ENCODE data around the gene CERS6.

Gene CERS6

GRCh38 chr2:168702579-168702978, 246.5 kb downstream of the CERS6 start:
- no peak for DNase-seq (ENCODE audit: low read depth)

- no peak for DNase-seq (ENCODE audit: low read depth)
These were observed 247.9 kb downstream of the CERS6 start for GRCh38 chr2:168703926-168704325.

DNA sequence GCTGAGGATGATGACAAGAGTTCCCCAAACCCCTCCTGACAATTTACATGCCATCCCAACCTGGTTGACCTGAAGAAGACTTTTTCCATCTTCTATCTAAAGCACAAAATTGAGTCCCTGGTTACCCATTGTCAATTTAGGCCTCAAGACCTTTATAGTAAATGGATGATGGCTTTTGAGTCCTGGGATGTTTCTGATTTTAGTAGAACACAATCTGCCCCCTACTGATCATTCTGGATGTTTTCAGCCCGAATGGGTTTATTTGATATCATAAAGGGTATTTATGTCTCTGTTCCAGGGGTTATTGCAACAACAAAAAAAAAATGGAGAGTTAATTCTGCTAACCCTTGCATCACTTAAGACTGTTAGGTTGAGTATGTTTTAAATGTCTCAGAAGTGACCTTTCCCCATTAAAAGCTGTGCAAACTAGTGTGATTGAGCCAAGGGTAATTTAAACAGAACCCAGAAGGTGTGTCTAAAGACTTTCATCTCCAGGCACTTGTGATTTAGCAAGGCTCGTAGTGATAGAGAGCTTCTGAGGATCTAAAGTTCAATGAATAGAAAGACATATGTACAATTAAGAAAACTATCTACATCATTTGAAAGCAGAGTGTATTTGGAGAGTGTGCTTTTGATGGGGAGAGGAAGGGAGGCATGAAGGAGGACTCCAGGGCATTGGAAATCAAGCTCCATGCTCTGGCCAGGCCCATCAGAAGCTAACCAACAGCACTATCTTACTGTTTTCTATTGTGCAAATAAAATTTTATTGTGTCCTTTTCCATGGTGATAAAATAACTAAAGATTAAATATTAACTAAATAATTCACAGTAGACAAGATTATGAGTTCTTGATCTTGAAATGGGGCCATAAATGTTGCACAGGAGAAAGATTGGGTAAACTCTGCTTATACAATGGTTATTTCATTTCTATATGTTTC, 249.7 kb downstream of the CERS6 start:
- no peak for DNase-seq (ENCODE audit: low read depth)

DNA sequence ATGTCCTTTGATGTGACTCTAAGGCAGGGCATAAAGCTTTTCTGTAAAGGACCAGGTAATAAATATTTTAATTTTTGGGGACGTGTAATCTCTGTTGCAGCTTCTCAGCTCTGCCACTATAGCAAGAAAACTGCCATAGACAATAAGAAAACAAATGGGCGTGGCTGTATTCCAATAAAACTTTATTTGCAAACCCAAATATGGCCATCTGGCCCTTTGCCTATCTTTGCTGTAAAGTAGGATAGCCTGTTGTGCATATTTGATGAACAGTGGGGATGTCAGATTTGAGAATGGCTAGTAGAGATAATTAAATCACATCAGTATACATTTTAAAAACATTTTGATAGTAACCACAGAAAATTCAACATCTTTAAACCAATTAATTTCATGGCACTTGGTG, 250.7 kb downstream of the CERS6 start:
- DNase-seq (ENCODE audit: low read depth), result no peak

- no peak for DNase-seq (ENCODE audit: low read depth)
These were observed 252.0 kb downstream of the CERS6 start for GRCh38 chr2:168708080-168708479.

- no peak for DNase-seq (ENCODE audit: low read depth)
These were observed 254.8 kb downstream of the CERS6 start for GRCh38 chr2:168710754-168711467.

DNA sequence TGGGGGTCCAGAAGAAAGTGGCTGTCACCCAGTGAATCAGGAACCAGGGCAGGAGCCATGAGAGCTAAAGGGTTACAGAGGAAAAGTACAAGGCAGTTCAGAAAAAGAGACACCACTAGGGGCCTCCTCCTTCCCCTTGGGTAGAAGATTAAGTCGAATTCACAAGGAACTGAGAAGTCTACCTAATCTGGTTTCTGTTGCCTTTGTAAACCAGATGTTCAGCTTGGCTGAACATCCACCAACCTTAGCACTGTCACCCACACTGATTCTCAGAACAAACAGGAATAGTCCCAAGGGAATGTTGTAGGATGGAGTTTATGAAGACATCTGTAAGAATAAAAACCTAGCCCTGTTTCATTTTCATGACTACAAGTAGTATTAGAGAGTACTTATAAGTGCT, 256.0 kb downstream of the CERS6 start:
- DNase-seq (ENCODE audit: low read depth), result no peak

- DNase-seq (ENCODE audit: low read depth), result no peak
These were observed 257.3 kb downstream of the CERS6 start for GRCh38 chr2:168713325-168713724.

DNA sequence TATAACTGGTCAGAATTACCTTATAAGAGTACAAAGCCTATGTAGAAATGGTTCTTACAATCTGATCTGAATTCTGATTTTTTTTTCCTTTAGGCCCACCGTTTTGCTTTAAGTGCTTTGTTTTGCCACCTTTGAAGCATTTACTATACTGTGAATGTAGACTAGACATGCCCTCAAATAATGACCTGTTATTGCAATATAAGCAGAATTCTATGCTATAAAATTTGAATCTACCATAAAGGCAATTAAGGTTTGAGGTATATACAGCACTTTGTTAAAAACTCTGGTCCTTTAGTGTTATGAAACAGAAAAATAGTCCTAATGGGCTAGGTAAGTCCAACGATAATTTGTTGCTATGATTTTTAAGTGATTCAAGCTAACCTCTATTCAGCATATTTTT, 259.8 kb downstream of the CERS6 start:
- DNase-seq (ENCODE audit: low read depth), result no peak

DNA sequence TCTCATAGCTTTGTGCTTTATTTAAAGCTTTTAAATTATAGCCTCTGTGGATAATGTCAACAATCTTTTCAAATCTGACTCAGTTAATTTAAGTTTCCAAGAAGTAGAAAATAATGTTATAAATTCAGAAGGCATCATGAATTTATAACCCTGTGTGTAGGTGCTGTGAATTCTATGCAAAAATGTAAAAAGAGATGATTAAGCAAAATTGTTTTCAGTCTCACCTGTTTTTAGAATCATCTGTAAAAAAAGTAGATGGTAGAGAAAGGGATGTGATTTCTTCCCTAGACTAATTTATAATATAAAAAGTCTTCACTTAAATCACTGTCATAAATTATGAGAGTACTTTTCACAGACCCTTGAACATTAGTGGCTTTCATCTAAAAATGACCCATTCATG, 260.8 kb downstream of the CERS6 start:
- DNase-seq (ENCODE audit: low read depth), result no peak

DNA sequence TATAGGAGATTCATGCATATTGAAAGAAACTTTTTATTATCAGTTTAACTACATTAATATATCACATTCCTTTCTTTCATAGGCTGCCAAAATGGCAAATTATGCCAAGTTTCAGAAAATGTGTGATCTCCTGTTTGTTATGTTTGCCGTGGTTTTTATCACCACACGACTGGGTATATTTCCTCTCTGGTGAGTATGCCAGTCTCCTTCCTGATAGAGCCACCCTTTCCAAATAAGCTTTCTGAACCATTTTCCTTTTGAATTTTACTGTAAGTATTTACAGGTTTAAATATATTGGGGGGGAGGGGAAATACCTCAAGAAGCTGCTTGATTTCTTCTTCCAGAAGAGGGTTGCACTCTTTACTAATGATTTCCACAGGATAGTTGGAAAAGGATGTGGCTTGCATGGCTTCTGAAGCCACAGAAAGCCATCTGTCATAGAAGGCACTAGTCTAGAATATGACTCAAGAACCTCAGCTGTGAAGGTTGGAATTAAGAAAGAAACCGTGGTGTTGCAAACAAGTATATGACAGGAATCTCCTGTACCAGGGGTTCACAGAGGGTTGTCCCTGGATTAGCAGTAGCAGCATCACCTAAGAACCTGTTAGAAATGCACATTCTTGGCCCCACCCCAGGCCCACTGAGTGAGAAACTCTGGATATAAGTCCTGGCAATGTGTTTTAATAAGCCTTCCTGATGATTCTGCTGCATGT, 261.9 kb downstream of the CERS6 start:
- DNase-seq (ENCODE audit: low read depth), result no peak

DNA sequence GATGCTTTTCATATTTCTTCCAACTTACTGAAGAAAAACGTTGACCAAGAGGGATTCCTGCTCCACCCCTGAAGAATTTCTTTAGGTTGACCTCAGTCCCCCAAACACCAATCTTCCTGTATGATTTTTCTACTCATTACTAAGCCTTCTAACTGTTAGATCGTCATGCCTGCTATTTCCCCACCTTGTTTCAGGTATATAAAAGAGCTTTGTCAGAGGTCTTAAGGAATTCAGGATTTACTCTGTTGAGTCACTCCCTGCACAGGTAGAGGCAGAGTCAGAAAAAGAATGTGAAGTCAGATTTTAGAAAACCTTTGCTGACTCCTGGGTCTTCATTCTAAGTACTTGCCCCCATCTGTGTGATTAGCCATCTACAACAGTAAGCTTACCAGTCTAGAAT, 262.6 kb downstream of the CERS6 start:
- no peak for DNase-seq (ENCODE audit: low read depth)

- DNase-seq (ENCODE audit: low read depth), result no peak
These were observed 263.4 kb downstream of the CERS6 start for GRCh38 chr2:168719446-168719845.

- no peak for DNase-seq (ENCODE audit: low read depth)
These were observed 266.5 kb downstream of the CERS6 start for GRCh38 chr2:168722592-168722991.

- DNase-seq (ENCODE audit: low read depth), result no peak
These were observed 267.3 kb downstream of the CERS6 start for GRCh38 chr2:168723275-168723899.

DNA sequence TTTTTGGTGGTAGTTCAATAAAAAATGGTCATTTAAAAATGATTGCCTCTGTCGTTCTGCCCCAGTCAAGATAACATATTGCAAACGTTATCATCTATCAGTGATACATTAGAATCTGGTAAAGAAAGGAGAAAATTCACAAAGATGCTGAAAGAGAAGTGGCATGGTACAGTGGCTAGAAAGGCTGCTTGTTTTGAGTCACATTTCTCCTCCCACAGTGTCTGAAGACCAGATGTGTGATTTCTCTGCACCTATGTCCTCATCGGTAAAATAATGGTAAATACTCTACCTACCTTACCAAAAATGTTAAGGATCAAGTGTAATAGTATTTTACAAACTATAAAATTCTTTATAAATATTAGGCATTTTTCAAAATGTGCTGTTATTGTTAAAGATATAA, 270.3 kb downstream of the CERS6 start:
- DNase-seq (ENCODE audit: low read depth), result no peak

DNA sequence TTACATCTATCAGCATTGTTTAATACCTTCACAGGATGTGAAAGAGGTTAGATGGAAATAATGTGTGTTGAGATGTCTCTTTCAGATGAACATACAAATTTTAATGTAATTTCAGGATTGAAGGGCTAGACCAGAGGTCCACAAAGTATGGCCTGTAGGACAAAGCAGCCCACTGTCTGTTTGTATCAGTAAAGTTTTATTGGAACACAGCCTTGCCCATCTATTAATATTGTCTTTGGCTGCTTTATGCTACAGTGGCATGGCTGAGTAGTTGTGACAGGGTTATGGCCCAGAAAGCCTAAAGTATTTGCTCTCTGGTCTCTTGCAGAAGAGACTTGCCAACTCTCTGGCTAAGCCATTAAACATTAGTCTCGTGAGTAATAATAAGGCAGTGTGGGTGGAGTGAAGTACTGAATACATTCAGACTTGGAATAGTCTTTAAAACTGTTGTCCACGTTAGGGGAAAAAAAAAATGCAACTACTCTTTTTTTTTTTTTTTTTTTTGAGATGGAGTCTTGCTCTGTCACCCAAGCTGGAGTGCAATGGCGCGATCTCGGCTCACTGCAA, 271.9 kb downstream of the CERS6 start:
- no peak for DNase-seq (ENCODE audit: low read depth)

- no peak for DNase-seq (ENCODE audit: low read depth)
These were observed 273.4 kb downstream of the CERS6 start for GRCh38 chr2:168729455-168729854.

- no peak for DNase-seq (ENCODE audit: low read depth)
These were observed 274.3 kb downstream of the CERS6 start for GRCh38 chr2:168730344-168730743.

GRCh38 chr2:168731002-168731401, 274.9 kb downstream of the CERS6 start:
- DNase-seq (ENCODE audit: low read depth), result no peak

GRCh38 chr2:168731616-168732015, 275.5 kb downstream of the CERS6 start:
- DNase-seq (ENCODE audit: low read depth), result no peak

- DNase-seq (ENCODE audit: low read depth), result no peak
These were observed 276.0 kb downstream of the CERS6 start for GRCh38 chr2:168732100-168732499.
